Measurements from ENCODE around the gene EFEMP1. TPM values are rescaled to one million over a fixed set of nuclear protein-coding genes. Genes with fewer than 3 reads are reported as not detected.
A peak's percentile ranks its signal among the peaks of the same experiment; 100 is the strongest.

Gene EFEMP1
- total and polyA plus RNA-seq, 9 of the 15 experiments (the other 6 are each of a cell fraction or from before 2014, with no cell fraction given), result 0.05 to 6.2 (median 0.22) TPM

DNA sequence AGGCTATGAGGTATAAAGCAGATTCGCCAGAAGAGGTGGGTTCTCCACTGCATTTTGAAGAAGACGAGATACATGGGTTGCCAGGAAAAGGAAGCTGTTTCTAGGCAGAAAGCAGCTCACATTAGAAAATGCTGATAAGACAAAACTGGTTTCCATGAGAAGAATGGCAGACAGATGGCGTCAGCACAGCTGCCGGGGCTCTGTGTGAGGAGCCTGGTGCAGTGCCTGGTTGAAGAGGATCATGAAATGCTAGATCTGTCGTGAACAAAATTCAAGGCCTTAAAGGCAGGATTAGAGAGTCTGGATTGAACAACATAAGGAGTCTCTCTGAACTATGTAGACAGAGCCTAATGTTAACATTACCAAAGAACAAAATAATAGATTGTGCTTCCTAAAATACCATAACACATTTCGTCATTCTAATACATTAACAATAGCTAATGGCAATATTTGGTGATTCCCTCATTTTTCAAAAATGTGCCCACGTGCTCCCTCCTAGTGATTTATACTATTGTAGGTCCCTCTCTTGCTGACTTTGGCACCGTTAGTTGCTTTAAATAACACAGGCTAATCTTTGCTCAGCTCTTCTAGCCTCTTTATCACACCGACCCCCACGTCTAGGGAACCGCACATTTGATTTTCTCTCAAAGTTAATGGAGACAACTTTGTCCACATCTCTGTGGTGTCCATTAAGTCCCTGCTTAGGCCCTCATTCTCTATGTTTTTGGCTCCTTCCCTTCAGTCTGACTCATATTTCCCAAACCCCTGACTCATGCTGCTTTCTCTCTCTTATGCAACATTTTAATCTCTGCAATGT lies 38.2 kb downstream of the EFEMP1 start (continued):
- TF ChIP-seq GMEB1 (CRISPR knock-in tag; IDR thresholded peaks at IDR 0.05) (no peak), L3MBTL2 (IDR thresholded peaks at IDR 0.05) (peak; percentile 51; the same call in 1 of the 2 replicates), OTX1 (CRISPR knock-in tag; IDR thresholded peaks at IDR 0.05) (no peak)

DNA sequence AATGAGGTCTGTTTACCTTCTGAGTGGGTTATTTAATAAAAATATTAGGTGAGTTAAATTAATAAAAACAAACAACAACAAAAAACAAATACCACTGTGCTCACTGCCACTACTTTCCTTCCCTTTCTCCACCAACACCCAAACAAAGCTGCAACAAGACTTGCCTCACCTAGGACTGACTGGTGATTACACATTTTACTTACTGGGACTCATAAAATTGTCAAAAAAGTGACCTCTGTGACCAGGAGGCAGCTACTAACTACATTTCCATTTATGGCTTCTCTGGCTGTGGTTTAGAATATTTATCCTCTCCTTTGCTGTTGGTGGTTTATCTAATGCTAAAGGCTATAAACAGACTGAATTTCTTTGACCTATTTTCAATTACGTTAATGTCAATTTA lies 39.8 kb downstream of the EFEMP1 start:
- in situ Hi-C loops (cut with MboI), result no loop called here
- no peaks in the 10 kb centered on the region for H3K9me3 ChIP-seq (replicated peaks; ENCODE audit: control insufficient read depth, insufficient read depth, low read depth, low read length)
- no peak for DNase-seq (ENCODE audit: extremely low read depth in 1 of 4, low spot score in 3 of 4)
- intact Hi-C loops (cut with micrococcal nuclease), result no loop called here
- H4K20me1 ChIP-seq (replicated peaks; ENCODE audit: control insufficient read depth, insufficient read depth, low read length), result no peaks in the 10 kb centered on the region
- no peaks in the 10 kb centered on the region for H3K79me2 ChIP-seq (ENCODE audit: control insufficient read depth, insufficient read depth, low read length)
- 7% methylated on average over 1 of the region's 1 CpG for WGBS (ENCODE audit: insufficient coverage, low coverage, missing lambda C conversion rate)
- H3K4me1 ChIP-seq (replicated peaks in 1 of 2; ENCODE audit: control insufficient read depth in 2 of 2, insufficient read depth in 2 of 2, low read length in 2 of 2), result peaks cover 0 to 2% of the 10 kb centered on the region in 2 experiments; a peak in 2 of 5 replicates
- no peak overlapping the region for H3K9ac ChIP-seq (ENCODE audit: insufficient read depth in 1 of 2, low read depth in 2 of 2, low read length in 2 of 2)
- no peak overlapping the region for H3K4me3 ChIP-seq
- no peak overlapping the region for H3K27ac ChIP-seq (ENCODE audit: extremely low read depth, low read depth, low read length)
- CTCF ChIA-PET (ENCODE audit: low intra/inter-chr PET ratio), result no interaction called here
- peaks cover 0 to 5% of the 10 kb centered on the region in 2 experiments; a peak in 1 of 5 replicates for H3K27me3 ChIP-seq (ENCODE audit: control insufficient read depth in 2 of 2, insufficient read depth in 2 of 2, low read length in 2 of 2)
- H3K4me2 ChIP-seq (ENCODE audit: insufficient read depth, low read length), result no peak overlapping the region
- H2AFZ ChIP-seq (ENCODE audit: low read depth, low read length), result no peak overlapping the region
- FAIRE-seq, result no peak
- no peaks in the 10 kb centered on the region for H3K9me1 ChIP-seq (ENCODE audit: control insufficient read depth, insufficient read depth, low read length)
- BruUV-seq (replicated peaks), result no TSS peak
- ATAC-seq, result no peak
- H3K36me3 ChIP-seq (ENCODE audit: control insufficient read depth, insufficient read depth, low read length), result no peaks in the 10 kb centered on the region
- POLR2A ChIA-PET, result no interaction called here
- no peak for TF ChIP-seq ZBTB40 (IDR thresholded peaks at IDR 0.05)
- no peak for TF ChIP-seq ZBTB40 (CRISPR knock-in tag; IDR thresholded peaks at IDR 0.05)
- TF ChIP-seq GMEB1 (CRISPR knock-in tag; IDR thresholded peaks at IDR 0.05), result no peak
- no peak for TF ChIP-seq ZNF184 (CRISPR knock-in tag; IDR thresholded peaks at IDR 0.05)
- no peak for TF ChIP-seq RFX1 (IDR thresholded peaks at IDR 0.05)
- TF ChIP-seq STAG1 (CRISPR knock-in tag; IDR thresholded peaks at IDR 0.05; ENCODE audit: borderline replicate concordance), result no peak

All from K562 (cell line).